Measurements from ENCODE around the gene SLC35E3.

- no peak for TF ChIP-seq CTCF (IDR thresholded peaks at IDR 0.05)
- no peak for TF ChIP-seq POLR2A (IDR thresholded peaks at IDR 0.05)
Observed at GRCh38 chr12:68750506-68750905, 4.5 kb downstream of the SLC35E3 start.
